Measurements from ENCODE around the gene NWD2.

GRCh38 chr4:37365888-37366287 is 121.3 kb downstream of the NWD2 start:
- TF ChIP-seq KDM1A (IDR thresholded peaks at IDR 0.05; ENCODE audit: low read depth) (no peak), HDAC2 (IDR thresholded peaks at IDR 0.05) (no peak), NR3C1 (IDR thresholded peaks at IDR 0.05) (no peak), FOSL2 (IDR thresholded peaks at IDR 0.05) (no peak), FOSL2 (CRISPR knock-in tag; IDR thresholded peaks at IDR 0.05) (no peak), CTCF (IDR thresholded peaks at IDR 0.05) (no peak), RAD21 (conservative IDR thresholded peaks at IDR 0.05 in 1 of 2, IDR thresholded peaks at IDR 0.05 in 1 of 2) (no peak), MAX (IDR thresholded peaks at IDR 0.05) (no peak), FOXS1 (CRISPR knock-in tag; IDR thresholded peaks at IDR 0.05) (no peak), ZC3H11A (IDR thresholded peaks at IDR 0.05) (no peak), POLR2A (IDR thresholded peaks at IDR 0.05; ENCODE audit: low read length) (no peak), BHLHE40 (IDR thresholded peaks at IDR 0.05; ENCODE audit: low read depth, low read length) (no peak), RFX5 (IDR thresholded peaks at IDR 0.05) (no peak), REST (IDR thresholded peaks at IDR 0.05) (no peak)

Measured in A549 (cell line).